Keratinocyte (primary cell): Measurements from ENCODE around the gene FBLN1. TPM values are rescaled to one million over a fixed set of nuclear protein-coding genes. Genes with fewer than 3 reads are reported as not detected.

Experiments
- DNase-seq: peaks from one replicate; pipeline ENCODE4 v3.0.0-alpha.2; 2011; ENCODE audit warnings: low read depth, missing footprints, low spot score
- FAIRE-seq: peaks from 2 replicates; lab custom pipeline; 2011; peaks lifted over from hg19 to GRCh38; lab: Jason Lieb, UNC
- H2AFZ ChIP-seq: 2 replicates; pipeline ENCODE4 v1.6.0; 2012; ENCODE audit warnings: low read length, control low read depth, inconsistent platforms; ENCODE audit not compliant: control insufficient read depth
- H3K27ac ChIP-seq: 2 replicates; pipeline ENCODE4 v1.5.1; 2011; ENCODE audit warnings: low read length; ENCODE audit not compliant: control insufficient read depth, insufficient read depth
- H3K27me3 ChIP-seq: 3 replicates; pipeline ENCODE4 v1.6.0; 2011; ENCODE audit warnings: low read length; ENCODE audit not compliant: control insufficient read depth, insufficient read depth; ENCODE audit errors: extremely low read depth
- H3K36me3 ChIP-seq, 2 experiments: 2 replicates in 1 of 2; 3 replicates in 1 of 2; pipeline ENCODE4 v1.5.1; 2011; ENCODE audit warnings: low read length in 2 of 2, mild to moderate bottlenecking in 1 of 2; ENCODE audit not compliant: control insufficient read depth in 2 of 2, insufficient read depth in 2 of 2; ENCODE audit errors: extremely low read depth in 1 of 2
- H3K4me1 ChIP-seq: 3 replicates; pipeline ENCODE4 v1.5.1; 2011; ENCODE audit warnings: low read length; ENCODE audit not compliant: control insufficient read depth, insufficient read depth; ENCODE audit errors: extremely low read depth
- H3K4me2 ChIP-seq: 3 replicates; pipeline ENCODE4 v1.6.0; 2011; ENCODE audit warnings: low read depth, low read length; ENCODE audit not compliant: control insufficient read depth, insufficient read depth; ENCODE audit errors: extremely low read depth
- H3K4me3 ChIP-seq, 3 experiments: fragments of 200-600 bp in 1 of 3; sonication (generic) in 1 of 3; 2 replicates in 2 of 3; 3 replicates in 1 of 3; pipeline ENCODE4 v1.5.1; 2011 to 2016; ENCODE audit warnings: low read length in 3 of 3, mild to moderate bottlenecking in 3 of 3, control low read depth in 2 of 3, inconsistent platforms in 1 of 3, low read depth in 1 of 3, mixed read lengths in 1 of 3, mixed run types in 1 of 3, moderate library complexity in 1 of 3; ENCODE audit not compliant: control insufficient read depth in 2 of 3, insufficient read depth in 2 of 3; ENCODE audit errors: extremely low read depth in 1 of 3
- H3K79me2 ChIP-seq: 2 replicates; pipeline ENCODE4 v1.6.0; 2012; ENCODE audit warnings: low read length; ENCODE audit not compliant: control insufficient read depth, insufficient read depth
- H3K9ac ChIP-seq: 3 replicates; pipeline ENCODE4 v1.6.0; 2011; ENCODE audit warnings: low read length; ENCODE audit not compliant: control insufficient read depth, insufficient read depth; ENCODE audit errors: extremely low read depth
- H3K9me1 ChIP-seq: 3 replicates; pipeline ENCODE4 v1.6.0; 2011; ENCODE audit warnings: low read length; ENCODE audit not compliant: control insufficient read depth, insufficient read depth; ENCODE audit errors: extremely low read depth
- H3K9me3 ChIP-seq: 2 replicates; pipeline ENCODE4 v1.5.1; 2012; ENCODE audit warnings: low read depth, low read length; ENCODE audit not compliant: control insufficient read depth
- H4K20me1 ChIP-seq: 3 replicates; pipeline ENCODE4 v1.6.0; 2011; ENCODE audit warnings: low read length; ENCODE audit not compliant: control insufficient read depth, insufficient read depth; ENCODE audit errors: extremely low read depth
- EZH2 ChIP-seq: IDR thresholded peaks from one replicate; pipeline ENCODE4 v1.6.1; 2012; ENCODE audit warnings: inconsistent platforms, mild to moderate bottlenecking, low read length, moderate library complexity
- dilution Hi-C: fragments of 300-500 bp; cut with MboI; formaldehyde crosslinking; loops from one replicate; pipeline ENCODE4 v1.7.0; 2020; ENCODE audit warnings: low sequenced_read_pairs; ENCODE audit not compliant: extremely low pct_ligation_motif_present
- polyA plus RNA-seq, 5 experiments: library from polyadenylated mRNA; depleted of rRNA in 3 of 5; stranded (reverse) in 3 of 5; stranded (forward) in 1 of 5; unstranded in 1 of 5; fragments of >200 nt; gene quantifications; 1 replicate in 1 of 5; 2 replicates in 3 of 5; 3 replicates in 1 of 5; pipeline versions ENCODE4 v1.2.1 to v1.2.3, GENCODE V29; 2011 to 2012; ENCODE audit warnings: missing spikeins in 2 of 5, low read depth in 1 of 5, low replicate concordance in 1 of 5
- TF ChIP-seq, protein P1 (sequence below), 3 experiments: IDR thresholded peaks in 1 of 3; conservative IDR thresholded peaks in 1 of 3; optimal IDR thresholded peaks in 1 of 3; 2 replicates in 2 of 3; 3 replicates in 1 of 3; pipeline versions ENCODE3 to v1.5.1; 2011; ENCODE audit warnings: low read length in 3 of 3, mild to moderate bottlenecking in 3 of 3, moderate library complexity in 2 of 3, control low read depth in 1 of 3, inconsistent platforms in 1 of 3; ENCODE audit not compliant: insufficient read depth in 2 of 3; ENCODE audit errors: extremely low read depth in 1 of 3

Gene FBLN1
- polyA plus RNA-seq, 1 donor (not counting 4 experiments of a cell fraction or from before 2014, with no cell fraction given) = 13.7 TPM

GRCh38 chr22:45532235-45532631 lies 29.6 kb downstream of the FBLN1 start:
- no peak overlapping the region for H3K9ac ChIP-seq
- DNase-seq = no peak
- peaks cover 36% of the 10 kb centered on the region for H3K4me1 ChIP-seq
- H3K36me3 ChIP-seq = peaks cover 0 to 1% of the 10 kb centered on the region in 2 experiments
- no peaks in the 10 kb centered on the region for H3K27me3 ChIP-seq
- H4K20me1 ChIP-seq = peaks cover 2% of the 10 kb centered on the region
- dilution Hi-C loops = no loop called here
- FAIRE-seq = no peak
- no peaks in the 10 kb centered on the region for H3K9me1 ChIP-seq
- TF ChIP-seq EZH2 = no peak
- TF ChIP-seq, protein P1, sequence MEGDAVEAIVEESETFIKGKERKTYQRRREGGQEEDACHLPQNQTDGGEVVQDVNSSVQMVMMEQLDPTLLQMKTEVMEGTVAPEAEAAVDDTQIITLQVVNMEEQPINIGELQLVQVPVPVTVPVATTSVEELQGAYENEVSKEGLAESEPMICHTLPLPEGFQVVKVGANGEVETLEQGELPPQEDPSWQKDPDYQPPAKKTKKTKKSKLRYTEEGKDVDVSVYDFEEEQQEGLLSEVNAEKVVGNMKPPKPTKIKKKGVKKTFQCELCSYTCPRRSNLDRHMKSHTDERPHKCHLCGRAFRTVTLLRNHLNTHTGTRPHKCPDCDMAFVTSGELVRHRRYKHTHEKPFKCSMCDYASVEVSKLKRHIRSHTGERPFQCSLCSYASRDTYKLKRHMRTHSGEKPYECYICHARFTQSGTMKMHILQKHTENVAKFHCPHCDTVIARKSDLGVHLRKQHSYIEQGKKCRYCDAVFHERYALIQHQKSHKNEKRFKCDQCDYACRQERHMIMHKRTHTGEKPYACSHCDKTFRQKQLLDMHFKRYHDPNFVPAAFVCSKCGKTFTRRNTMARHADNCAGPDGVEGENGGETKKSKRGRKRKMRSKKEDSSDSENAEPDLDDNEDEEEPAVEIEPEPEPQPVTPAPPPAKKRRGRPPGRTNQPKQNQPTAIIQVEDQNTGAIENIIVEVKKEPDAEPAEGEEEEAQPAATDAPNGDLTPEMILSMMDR (optimal IDR thresholded peaks at IDR 0.05 in 1 of 3, IDR thresholded peaks at IDR 0.05 in 1 of 3, conservative IDR thresholded peaks at IDR 0.05 in 1 of 3; ENCODE audit: extremely low read depth in 1 of 3, insufficient read depth in 2 of 3, low read length in 3 of 3) = no peak
- no peak overlapping the region for H3K4me3 ChIP-seq
- H3K27ac ChIP-seq = peak overlapping the region; percentile 25
- H3K9me3 ChIP-seq = no peaks in the 10 kb centered on the region
- H2AFZ ChIP-seq = no peak overlapping the region
- no peaks in the 10 kb centered on the region for H3K79me2 ChIP-seq
- peak overlapping the region; percentile 61 for H3K4me2 ChIP-seq

DNA sequence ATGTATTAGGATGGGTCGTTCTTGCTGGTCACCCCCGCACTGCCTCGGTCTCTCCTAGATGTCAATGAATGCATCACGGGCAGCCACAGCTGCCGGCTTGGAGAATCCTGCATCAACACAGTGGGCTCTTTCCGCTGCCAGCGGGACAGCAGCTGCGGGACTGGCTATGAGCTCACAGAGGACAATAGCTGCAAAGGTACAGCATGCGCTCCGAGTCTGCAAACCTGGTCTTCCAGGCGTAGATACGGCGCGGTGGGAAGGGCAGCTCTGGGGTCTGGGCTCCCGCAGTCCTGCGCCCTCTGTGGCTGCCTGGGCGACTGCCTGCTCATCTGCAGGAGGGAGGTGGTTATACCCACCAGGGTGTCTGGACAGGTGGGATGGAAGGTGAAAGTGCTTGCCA lies 31.0 kb downstream of the FBLN1 start:
- no peak overlapping the region for H3K4me3 ChIP-seq
- dilution Hi-C loops = no loop called here
- no peaks in the 10 kb centered on the region for H3K9me1 ChIP-seq
- no peak overlapping the region for H3K27ac ChIP-seq
- no peaks in the 10 kb centered on the region for H3K79me2 ChIP-seq
- FAIRE-seq = no peak
- H4K20me1 ChIP-seq = peaks cover 2% of the 10 kb centered on the region
- no peak for DNase-seq
- H3K4me1 ChIP-seq = peaks cover 47% of the 10 kb centered on the region
- no peak for TF ChIP-seq EZH2
- TF ChIP-seq, protein P1 (optimal IDR thresholded peaks at IDR 0.05 in 1 of 3, IDR thresholded peaks at IDR 0.05 in 1 of 3, conservative IDR thresholded peaks at IDR 0.05 in 1 of 3; ENCODE audit: extremely low read depth in 1 of 3, insufficient read depth in 2 of 3, low read length in 3 of 3) = peak in 1 of 3 experiments; percentile 28
- H3K27me3 ChIP-seq = no peaks in the 10 kb centered on the region
- peaks cover 0 to 1% of the 10 kb centered on the region in 2 experiments for H3K36me3 ChIP-seq
- H3K4me2 ChIP-seq = no peak overlapping the region
- no peak overlapping the region for H2AFZ ChIP-seq
- no peak overlapping the region for H3K9ac ChIP-seq
- H3K9me3 ChIP-seq = no peaks in the 10 kb centered on the region
